Keratinocyte (primary cell): ENCODE data around the gene TRIP11. TPM values are rescaled to one million over a fixed set of nuclear protein-coding genes. Genes with fewer than 3 reads are reported as not detected.

Experiments
- DNase-seq: peaks from one replicate; pipeline ENCODE4 v3.0.0-alpha.2; 2011; ENCODE audit warnings: low read depth, missing footprints, low spot score
- FAIRE-seq: peaks from 2 replicates; lab custom pipeline; 2011; peaks lifted over from hg19 to GRCh38; lab: Jason Lieb, UNC
- H2AFZ ChIP-seq: 2 replicates; pipeline ENCODE4 v1.6.0; 2012; ENCODE audit warnings: low read length, control low read depth, inconsistent platforms; ENCODE audit not compliant: control insufficient read depth
- H3K27ac ChIP-seq: 2 replicates; pipeline ENCODE4 v1.5.1; 2011; ENCODE audit warnings: low read length; ENCODE audit not compliant: control insufficient read depth, insufficient read depth
- H3K27me3 ChIP-seq: 3 replicates; pipeline ENCODE4 v1.6.0; 2011; ENCODE audit warnings: low read length; ENCODE audit not compliant: control insufficient read depth, insufficient read depth; ENCODE audit errors: extremely low read depth
- H3K36me3 ChIP-seq, 2 experiments: 2 replicates in 1 of 2; 3 replicates in 1 of 2; pipeline ENCODE4 v1.5.1; 2011; ENCODE audit warnings: low read length in 2 of 2, mild to moderate bottlenecking in 1 of 2; ENCODE audit not compliant: control insufficient read depth in 2 of 2, insufficient read depth in 2 of 2; ENCODE audit errors: extremely low read depth in 1 of 2
- H3K4me1 ChIP-seq: 3 replicates; pipeline ENCODE4 v1.5.1; 2011; ENCODE audit warnings: low read length; ENCODE audit not compliant: control insufficient read depth, insufficient read depth; ENCODE audit errors: extremely low read depth
- H3K4me2 ChIP-seq: 3 replicates; pipeline ENCODE4 v1.6.0; 2011; ENCODE audit warnings: low read depth, low read length; ENCODE audit not compliant: control insufficient read depth, insufficient read depth; ENCODE audit errors: extremely low read depth
- H3K4me3 ChIP-seq, 3 experiments: fragments of 200-600 bp in 1 of 3; sonication (generic) in 1 of 3; 2 replicates in 2 of 3; 3 replicates in 1 of 3; pipeline ENCODE4 v1.5.1; 2011 to 2016; ENCODE audit warnings: low read length in 3 of 3, mild to moderate bottlenecking in 3 of 3, control low read depth in 2 of 3, inconsistent platforms in 1 of 3, low read depth in 1 of 3, mixed read lengths in 1 of 3, mixed run types in 1 of 3, moderate library complexity in 1 of 3; ENCODE audit not compliant: control insufficient read depth in 2 of 3, insufficient read depth in 2 of 3; ENCODE audit errors: extremely low read depth in 1 of 3
- H3K79me2 ChIP-seq: 2 replicates; pipeline ENCODE4 v1.6.0; 2012; ENCODE audit warnings: low read length; ENCODE audit not compliant: control insufficient read depth, insufficient read depth
- H3K9ac ChIP-seq: 3 replicates; pipeline ENCODE4 v1.6.0; 2011; ENCODE audit warnings: low read length; ENCODE audit not compliant: control insufficient read depth, insufficient read depth; ENCODE audit errors: extremely low read depth
- H3K9me1 ChIP-seq: 3 replicates; pipeline ENCODE4 v1.6.0; 2011; ENCODE audit warnings: low read length; ENCODE audit not compliant: control insufficient read depth, insufficient read depth; ENCODE audit errors: extremely low read depth
- H3K9me3 ChIP-seq: 2 replicates; pipeline ENCODE4 v1.5.1; 2012; ENCODE audit warnings: low read depth, low read length; ENCODE audit not compliant: control insufficient read depth
- H4K20me1 ChIP-seq: 3 replicates; pipeline ENCODE4 v1.6.0; 2011; ENCODE audit warnings: low read length; ENCODE audit not compliant: control insufficient read depth, insufficient read depth; ENCODE audit errors: extremely low read depth
- EZH2 ChIP-seq: IDR thresholded peaks from one replicate; pipeline ENCODE4 v1.6.1; 2012; ENCODE audit warnings: inconsistent platforms, mild to moderate bottlenecking, low read length, moderate library complexity
- dilution Hi-C: fragments of 300-500 bp; cut with MboI; formaldehyde crosslinking; loops from one replicate; pipeline ENCODE4 v1.7.0; 2020; ENCODE audit warnings: low sequenced_read_pairs; ENCODE audit not compliant: extremely low pct_ligation_motif_present
- polyA plus RNA-seq, 5 experiments: library from polyadenylated mRNA; depleted of rRNA in 3 of 5; stranded (reverse) in 3 of 5; stranded (forward) in 1 of 5; unstranded in 1 of 5; fragments of >200 nt; gene quantifications; 1 replicate in 1 of 5; 2 replicates in 3 of 5; 3 replicates in 1 of 5; pipeline versions ENCODE4 v1.2.1 to v1.2.3, GENCODE V29; 2011 to 2012; ENCODE audit warnings: missing spikeins in 2 of 5, low read depth in 1 of 5, low replicate concordance in 1 of 5
- TF ChIP-seq, protein P1 (sequence below), 3 experiments: IDR thresholded peaks in 1 of 3; conservative IDR thresholded peaks in 1 of 3; optimal IDR thresholded peaks in 1 of 3; 2 replicates in 2 of 3; 3 replicates in 1 of 3; pipeline versions ENCODE3 to v1.5.1; 2011; ENCODE audit warnings: low read length in 3 of 3, mild to moderate bottlenecking in 3 of 3, moderate library complexity in 2 of 3, control low read depth in 1 of 3, inconsistent platforms in 1 of 3; ENCODE audit not compliant: insufficient read depth in 2 of 3; ENCODE audit errors: extremely low read depth in 1 of 3

Gene TRIP11
- polyA plus RNA-seq, 1 donor (not counting 4 experiments of a cell fraction or from before 2014, with no cell fraction given), result 25.3 TPM

DNA sequence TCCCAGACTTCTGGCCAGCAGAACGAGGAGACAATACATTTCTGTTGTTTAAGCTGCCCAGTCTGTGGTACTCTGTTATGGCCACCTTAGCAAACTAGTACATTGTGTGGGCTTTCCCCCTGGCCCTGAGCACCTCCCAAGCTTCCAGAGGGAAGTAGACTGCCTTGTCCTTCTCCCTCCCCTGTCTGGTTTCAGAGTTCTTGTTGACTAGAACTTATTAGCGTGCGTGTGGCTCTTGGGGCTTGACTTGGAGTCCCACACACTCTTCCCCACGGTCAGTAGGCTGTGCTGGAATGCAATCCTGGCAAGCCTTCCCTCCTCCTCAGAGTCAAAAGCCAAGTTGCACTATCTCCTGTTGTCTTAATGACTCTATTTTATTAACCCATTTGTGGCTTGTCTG, 120.0 kb downstream of the TRIP11 start:
- H3K27ac ChIP-seq, result no peak overlapping the region
- H3K79me2 ChIP-seq, result no peaks in the 10 kb centered on the region
- H3K4me1 ChIP-seq, result peaks cover 2% of the 10 kb centered on the region
- no peak overlapping the region for H3K9ac ChIP-seq
- DNase-seq (no peak), FAIRE-seq (no peak)
- H3K4me3 ChIP-seq, result no peak overlapping the region
- dilution Hi-C loops, result no loop called here
- H3K36me3 ChIP-seq, result no peaks in the 10 kb centered on the region
- H3K4me2 ChIP-seq, result no peak overlapping the region
- H3K9me3 ChIP-seq, result no peaks in the 10 kb centered on the region
- H4K20me1 ChIP-seq, result no peaks in the 10 kb centered on the region
- no peaks in the 10 kb centered on the region for H3K27me3 ChIP-seq
- no peak for TF ChIP-seq EZH2
- TF ChIP-seq, protein P1, sequence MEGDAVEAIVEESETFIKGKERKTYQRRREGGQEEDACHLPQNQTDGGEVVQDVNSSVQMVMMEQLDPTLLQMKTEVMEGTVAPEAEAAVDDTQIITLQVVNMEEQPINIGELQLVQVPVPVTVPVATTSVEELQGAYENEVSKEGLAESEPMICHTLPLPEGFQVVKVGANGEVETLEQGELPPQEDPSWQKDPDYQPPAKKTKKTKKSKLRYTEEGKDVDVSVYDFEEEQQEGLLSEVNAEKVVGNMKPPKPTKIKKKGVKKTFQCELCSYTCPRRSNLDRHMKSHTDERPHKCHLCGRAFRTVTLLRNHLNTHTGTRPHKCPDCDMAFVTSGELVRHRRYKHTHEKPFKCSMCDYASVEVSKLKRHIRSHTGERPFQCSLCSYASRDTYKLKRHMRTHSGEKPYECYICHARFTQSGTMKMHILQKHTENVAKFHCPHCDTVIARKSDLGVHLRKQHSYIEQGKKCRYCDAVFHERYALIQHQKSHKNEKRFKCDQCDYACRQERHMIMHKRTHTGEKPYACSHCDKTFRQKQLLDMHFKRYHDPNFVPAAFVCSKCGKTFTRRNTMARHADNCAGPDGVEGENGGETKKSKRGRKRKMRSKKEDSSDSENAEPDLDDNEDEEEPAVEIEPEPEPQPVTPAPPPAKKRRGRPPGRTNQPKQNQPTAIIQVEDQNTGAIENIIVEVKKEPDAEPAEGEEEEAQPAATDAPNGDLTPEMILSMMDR (optimal IDR thresholded peaks at IDR 0.05 in 1 of 3, IDR thresholded peaks at IDR 0.05 in 1 of 3, conservative IDR thresholded peaks at IDR 0.05 in 1 of 3; ENCODE audit: extremely low read depth in 1 of 3, insufficient read depth in 2 of 3, low read length in 3 of 3), result no peak
- no peaks in the 10 kb centered on the region for H3K9me1 ChIP-seq
- H2AFZ ChIP-seq, result no peak overlapping the region

DNA sequence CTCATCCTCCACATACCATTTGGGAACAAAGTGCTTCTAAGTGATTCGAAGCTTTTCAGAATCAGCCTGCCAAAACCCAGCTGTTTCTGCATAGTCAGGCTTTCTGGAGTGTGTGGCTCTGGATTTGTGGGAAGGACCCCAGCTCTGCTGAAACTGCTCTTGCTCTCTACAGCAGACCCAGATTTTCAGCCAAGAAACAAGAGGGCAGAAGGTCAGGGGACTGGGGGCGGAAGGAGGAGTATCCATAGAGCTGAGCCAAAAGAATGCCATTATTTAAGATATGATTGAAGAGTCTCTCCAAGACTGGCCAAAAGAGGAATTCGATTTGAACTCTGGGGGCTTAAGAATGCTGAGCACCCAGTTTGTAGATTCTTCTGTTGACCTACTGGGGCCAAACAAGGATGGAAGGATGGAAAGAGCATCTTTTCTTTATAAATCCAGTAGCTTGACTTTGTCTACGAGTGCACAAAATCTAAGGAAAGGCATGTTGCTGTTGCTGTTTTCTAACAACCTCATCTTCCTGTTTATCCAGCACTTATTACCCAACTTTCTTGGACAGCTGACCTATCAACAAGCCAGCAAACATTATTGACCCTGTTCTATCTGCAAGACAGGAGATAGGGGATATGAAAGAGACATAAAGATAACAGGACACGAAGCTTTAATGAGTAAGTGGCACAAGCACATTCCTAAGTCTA, 121.5 kb downstream of the TRIP11 start:
- dilution Hi-C loops, result no loop called here
- DNase-seq, result no peak
- TF ChIP-seq, protein P1 (optimal IDR thresholded peaks at IDR 0.05 in 1 of 3, IDR thresholded peaks at IDR 0.05 in 1 of 3, conservative IDR thresholded peaks at IDR 0.05 in 1 of 3; ENCODE audit: extremely low read depth in 1 of 3, insufficient read depth in 2 of 3, low read length in 3 of 3), result no peak
- TF ChIP-seq EZH2, result no peak
- FAIRE-seq, result no peak
- Histone ChIP-seq H3K27ac (no peak overlapping the region), H3K9ac (no peak overlapping the region), H2AFZ (no peak overlapping the region), H3K4me2 (no peak overlapping the region), H3K9me3 (no peaks in the 10 kb centered on the region), H3K4me1 (no peaks in the 10 kb centered on the region), H3K36me3 (no peaks in the 10 kb centered on the region), H3K27me3 (no peaks in the 10 kb centered on the region), H3K4me3 (no peak overlapping the region), H3K9me1 (no peaks in the 10 kb centered on the region), H4K20me1 (no peaks in the 10 kb centered on the region), H3K79me2 (no peaks in the 10 kb centered on the region)

Other genes starting within 250 kb of the TRIP11 start
- gene TC2N, start 172.5 kb downstream of the TRIP11 start, polyA plus RNA-seq, result 12.5 to 22.6 TPM (median 15.6 TPM) in 3 replicates
- 0.10 to 0.31 TPM (median 0.27 TPM) in 3 replicates for gene FBLN5, start 92.4 kb downstream of the TRIP11 start, polyA plus RNA-seq
- 13.6 to 27.6 TPM (median 17.4 TPM) in 3 replicates for gene ATXN3, start 66.5 kb upstream of the TRIP11 start, polyA plus RNA-seq
- gene NDUFB1, start 81.6 kb upstream of the TRIP11 start, polyA plus RNA-seq, result 269 to 555 TPM (median 393 TPM) in 3 replicates
- 33.8 to 67.9 TPM (median 35.4 TPM) in 3 replicates for gene CPSF2, start 81.9 kb upstream of the TRIP11 start, polyA plus RNA-seq